A673 (cell line): ENCODE results near the gene IDS.

Experiments used
- EZH2 ChIP-seq: fragments of 200-600 bp; sonication (generic); IDR thresholded peaks from 2 replicates; pipeline ENCODE4 v1.6.1; 2017; ENCODE audit warnings: borderline replicate concordance, low read depth, mild to moderate bottlenecking, mixed read lengths, antibody characterized with exemption, low read length; ENCODE audit not compliant: poor library complexity, severe bottlenecking
- TF ChIP-seq, protein P1 (sequence below): fragments of 300-800, 200-600 bp; sonication (generic); conservative IDR thresholded peaks from 2 replicates; pipeline ENCODE4 v1.5.1; 2017; ENCODE audit warnings: low read depth, mild to moderate bottlenecking, antibody characterized with exemption, low read length, moderate library complexity, mixed read lengths

- TF ChIP-seq, protein P1, sequence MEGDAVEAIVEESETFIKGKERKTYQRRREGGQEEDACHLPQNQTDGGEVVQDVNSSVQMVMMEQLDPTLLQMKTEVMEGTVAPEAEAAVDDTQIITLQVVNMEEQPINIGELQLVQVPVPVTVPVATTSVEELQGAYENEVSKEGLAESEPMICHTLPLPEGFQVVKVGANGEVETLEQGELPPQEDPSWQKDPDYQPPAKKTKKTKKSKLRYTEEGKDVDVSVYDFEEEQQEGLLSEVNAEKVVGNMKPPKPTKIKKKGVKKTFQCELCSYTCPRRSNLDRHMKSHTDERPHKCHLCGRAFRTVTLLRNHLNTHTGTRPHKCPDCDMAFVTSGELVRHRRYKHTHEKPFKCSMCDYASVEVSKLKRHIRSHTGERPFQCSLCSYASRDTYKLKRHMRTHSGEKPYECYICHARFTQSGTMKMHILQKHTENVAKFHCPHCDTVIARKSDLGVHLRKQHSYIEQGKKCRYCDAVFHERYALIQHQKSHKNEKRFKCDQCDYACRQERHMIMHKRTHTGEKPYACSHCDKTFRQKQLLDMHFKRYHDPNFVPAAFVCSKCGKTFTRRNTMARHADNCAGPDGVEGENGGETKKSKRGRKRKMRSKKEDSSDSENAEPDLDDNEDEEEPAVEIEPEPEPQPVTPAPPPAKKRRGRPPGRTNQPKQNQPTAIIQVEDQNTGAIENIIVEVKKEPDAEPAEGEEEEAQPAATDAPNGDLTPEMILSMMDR: no peak
- no peak for TF ChIP-seq EZH2
Observed at GRCh38 chrX:149456476-149457245, 48.4 kb downstream of the IDS start.
